Stimulated activated memory B cell treated with anti-CD40 and anti-IgM and Interleukin-4, amounts not matched to agents 10 μg/mL and 1 μg/mL and 100 μg/mL, for 72 hours (primary cell): ENCODE results near the gene FRY.

Source experiments
- ATAC-seq: fragments of 150-1000 bp; cut with Tn5 transposase; 2 replicates; pipeline ENCODE4 v1.10.0; 2021
- H3K27ac Mint-ChIP-seq: one replicate; pipeline ENCODE4 v1.8.0; 2022; ENCODE audit warnings: mild to moderate bottlenecking, mixed read lengths
- H3K27me3 Mint-ChIP-seq: one replicate; pipeline ENCODE4 v1.8.0; 2022; ENCODE audit warnings: mixed read lengths
- H3K36me3 Mint-ChIP-seq: one replicate; pipeline ENCODE4 v1.8.0; 2022; ENCODE audit warnings: mixed read lengths
- H3K4me1 Mint-ChIP-seq: one replicate; pipeline ENCODE4 v1.8.0; 2022; ENCODE audit warnings: mixed read lengths
- H3K4me3 Mint-ChIP-seq: one replicate; pipeline ENCODE4 v1.8.0; 2022; ENCODE audit warnings: mild to moderate bottlenecking, moderate library complexity, mixed read lengths
- H3K9me3 Mint-ChIP-seq: one replicate; pipeline ENCODE4 v1.8.0; 2022; ENCODE audit warnings: mixed read lengths

FRY gene

GRCh38 chr13:32297206-32297605, 265.6 kb downstream of the FRY start:
- no peak for ATAC-seq
- Mint-ChIP-seq H3K36me3 (no peaks in the 10 kb centered on the region), H3K27ac (no peak overlapping the region), H3K4me1 (no peaks in the 10 kb centered on the region), H3K9me3 (no peaks in the 10 kb centered on the region), H3K27me3 (peaks cover 15% of the 10 kb centered on the region), H3K4me3 (no peak overlapping the region)

GRCh38 chr13:32298695-32299094, 267.1 kb downstream of the FRY start:
- H3K9me3 Mint-ChIP-seq: no peaks in the 10 kb centered on the region
- no peak for ATAC-seq
- no peaks in the 10 kb centered on the region for H3K36me3 Mint-ChIP-seq
- H3K27me3 Mint-ChIP-seq: peaks cover 15% of the 10 kb centered on the region
- no peak overlapping the region for H3K4me3 Mint-ChIP-seq
- H3K4me1 Mint-ChIP-seq: no peaks in the 10 kb centered on the region
- no peak overlapping the region for H3K27ac Mint-ChIP-seq

- H3K9me3 Mint-ChIP-seq: no peaks in the 10 kb centered on the region
- ATAC-seq: no peak
- H3K4me1 Mint-ChIP-seq: no peaks in the 10 kb centered on the region
- no peak overlapping the region for H3K4me3 Mint-ChIP-seq
- no peaks in the 10 kb centered on the region for H3K36me3 Mint-ChIP-seq
- H3K27me3 Mint-ChIP-seq: peaks cover 15% of the 10 kb centered on the region
- H3K27ac Mint-ChIP-seq: no peak overlapping the region
These were observed 268.3 kb downstream of the FRY start for GRCh38 chr13:32299893-32300292.

- H3K36me3 Mint-ChIP-seq: no peaks in the 10 kb centered on the region
- no peak overlapping the region for H3K27ac Mint-ChIP-seq
- peaks cover 15% of the 10 kb centered on the region for H3K27me3 Mint-ChIP-seq
- no peak overlapping the region for H3K4me3 Mint-ChIP-seq
- ATAC-seq: no peak
- no peaks in the 10 kb centered on the region for H3K9me3 Mint-ChIP-seq
- H3K4me1 Mint-ChIP-seq: no peaks in the 10 kb centered on the region
These were observed 268.8 kb downstream of the FRY start for GRCh38 chr13:32300406-32300805.

- no peak for ATAC-seq
- Mint-ChIP-seq H3K27ac (no peak overlapping the region), H3K9me3 (no peaks in the 10 kb centered on the region), H3K4me3 (no peak overlapping the region), H3K4me1 (no peaks in the 10 kb centered on the region), H3K27me3 (peaks cover 15% of the 10 kb centered on the region), H3K36me3 (no peaks in the 10 kb centered on the region)
These were observed 269.3 kb downstream of the FRY start for GRCh38 chr13:32300920-32301319.

GRCh38 chr13:32302461-32302860, 270.9 kb downstream of the FRY start:
- peaks cover 15% of the 10 kb centered on the region for H3K27me3 Mint-ChIP-seq

GRCh38 chr13:32305646-32306045, 274.1 kb downstream of the FRY start:
- Mint-ChIP-seq H3K36me3 (no peaks in the 10 kb centered on the region), H3K9me3 (no peaks in the 10 kb centered on the region), H3K4me1 (peaks cover 7% of the 10 kb centered on the region), H3K4me3 (no peak overlapping the region), H3K27me3 (no peaks in the 10 kb centered on the region), H3K27ac (no peak overlapping the region)
- no peak for ATAC-seq

More at GRCh38 chr13:32302461-32302860, 270.9 kb downstream of the FRY start:
- ATAC-seq: no peak
- Mint-ChIP-seq H3K4me1 (no peaks in the 10 kb centered on the region), H3K4me3 (no peak overlapping the region), H3K36me3 (no peaks in the 10 kb centered on the region), H3K27ac (no peak overlapping the region), H3K9me3 (no peaks in the 10 kb centered on the region)

GRCh38 chr13:32309312-32310133, 277.9 kb downstream of the FRY start:
- Mint-ChIP-seq H3K4me3 (peak overlapping the region; percentile 7), H3K4me1 (peaks cover 8% of the 10 kb centered on the region), H3K27me3 (no peaks in the 10 kb centered on the region), H3K9me3 (no peaks in the 10 kb centered on the region), H3K36me3 (no peaks in the 10 kb centered on the region), H3K27ac (no peak overlapping the region)
- ATAC-seq: peak; percentile 40

- Mint-ChIP-seq H3K27me3 (no peaks in the 10 kb centered on the region), H3K4me3 (peak overlapping the region; percentile 7), H3K9me3 (no peaks in the 10 kb centered on the region), H3K4me1 (peaks cover 13% of the 10 kb centered on the region), H3K36me3 (no peaks in the 10 kb centered on the region), H3K27ac (no peak overlapping the region)
- ATAC-seq: peak; percentile 72
These were observed 278.6 kb downstream of the FRY start for GRCh38 chr13:32310134-32310706.

- Mint-ChIP-seq H3K27me3 (no peaks in the 10 kb centered on the region), H3K4me1 (peaks cover 13% of the 10 kb centered on the region), H3K9me3 (no peaks in the 10 kb centered on the region), H3K36me3 (no peaks in the 10 kb centered on the region), H3K4me3 (no peak overlapping the region), H3K27ac (no peak overlapping the region)
- no peak for ATAC-seq
These were observed 279.8 kb downstream of the FRY start for GRCh38 chr13:32311188-32311897.

- no peaks in the 10 kb centered on the region for H3K9me3 Mint-ChIP-seq
- H3K27ac Mint-ChIP-seq: peak overlapping the region; percentile 99
- H3K4me1 Mint-ChIP-seq: peaks cover 9% of the 10 kb centered on the region
- no peaks in the 10 kb centered on the region for H3K27me3 Mint-ChIP-seq
- ATAC-seq: peak; percentile 73
- peak overlapping the region; percentile 94 for H3K4me3 Mint-ChIP-seq
- H3K36me3 Mint-ChIP-seq: peaks cover 1% of the 10 kb centered on the region
These were observed 283.0 kb downstream of the FRY start for GRCh38 chr13:32314271-32315237.

- Mint-ChIP-seq H3K27ac (peak within 1 kb of the TSS; percentile 99), H3K4me3 (peak within 1 kb of the TSS; percentile 94), H3K9me3 (no peaks in the 10 kb centered on the region), H3K27me3 (no peaks in the 10 kb centered on the region), H3K4me1 (peaks cover 6% of the 10 kb centered on the region), H3K36me3 (peaks cover 10% of the 10 kb centered on the region)
- ATAC-seq: peak; percentile 99
These were observed 283.9 kb downstream of the FRY start, which contains the start of the genes BRCA2 and ZAR1L for GRCh38 chr13:32315238-32316027. BRCA2 (plus strand) TSS chr13:32315508; CDS start chr13:32316461, 953 bp downstream. ZAR1L (minus strand) TSS chr13:32315363; CDS start chr13:32311925, 3,438 bp downstream.

GRCh38 chr13:32316028-32316339, 284.4 kb downstream of the FRY start:
- peaks cover 6% of the 10 kb centered on the region for H3K4me1 Mint-ChIP-seq
- H3K4me3 Mint-ChIP-seq: peak overlapping the region; percentile 94
- H3K36me3 Mint-ChIP-seq: peaks cover 12% of the 10 kb centered on the region

GRCh38 chr13:32316501-32316900, 284.9 kb downstream of the FRY start:
- Mint-ChIP-seq H3K9me3 (no peaks in the 10 kb centered on the region), H3K36me3 (peaks cover 12% of the 10 kb centered on the region), H3K27me3 (no peaks in the 10 kb centered on the region), H3K4me3 (peak overlapping the region; percentile 94), H3K4me1 (peaks cover 6% of the 10 kb centered on the region), H3K27ac (peak overlapping the region; percentile 99)
- no peak for ATAC-seq

More at GRCh38 chr13:32316028-32316339, 284.4 kb downstream of the FRY start:
- ATAC-seq: peak; percentile 54
- Mint-ChIP-seq H3K9me3 (no peaks in the 10 kb centered on the region), H3K27me3 (no peaks in the 10 kb centered on the region), H3K27ac (peak overlapping the region; percentile 99)
